ENCODE measurements around the gene SLCO2A1. TPM values are rescaled to one million over a fixed set of nuclear protein-coding genes. Genes with fewer than 3 reads are reported as not detected.

SLCO2A1 gene
- total and polyA plus RNA-seq, 2 experiments from 2014 or later: 0.31 to 1.0 TPM

GRCh38 chr3:134064081-134064480, 34.4 kb upstream of the SLCO2A1 start (continued):
- TF ChIP-seq ZNF462 (CRISPR knock-in tag; IDR thresholded peaks at IDR 0.05) (no peak), EZH2phosphoT487 (IDR thresholded peaks at IDR 0.05; ENCODE audit: unreplicated experiment) (no peak), POLR2AphosphoS5 (IDR thresholded peaks at IDR 0.05; ENCODE audit: low read depth) (no peak), NANOG (IDR thresholded peaks at IDR 0.05; ENCODE audit: borderline replicate concordance) (no peak), ETS1 (IDR thresholded peaks at IDR 0.05) (no peak), CREB1 (CRISPR knock-in tag; IDR thresholded peaks at IDR 0.05; ENCODE audit: low read depth) (no peak)
- TF ChIP-seq, protein P1, sequence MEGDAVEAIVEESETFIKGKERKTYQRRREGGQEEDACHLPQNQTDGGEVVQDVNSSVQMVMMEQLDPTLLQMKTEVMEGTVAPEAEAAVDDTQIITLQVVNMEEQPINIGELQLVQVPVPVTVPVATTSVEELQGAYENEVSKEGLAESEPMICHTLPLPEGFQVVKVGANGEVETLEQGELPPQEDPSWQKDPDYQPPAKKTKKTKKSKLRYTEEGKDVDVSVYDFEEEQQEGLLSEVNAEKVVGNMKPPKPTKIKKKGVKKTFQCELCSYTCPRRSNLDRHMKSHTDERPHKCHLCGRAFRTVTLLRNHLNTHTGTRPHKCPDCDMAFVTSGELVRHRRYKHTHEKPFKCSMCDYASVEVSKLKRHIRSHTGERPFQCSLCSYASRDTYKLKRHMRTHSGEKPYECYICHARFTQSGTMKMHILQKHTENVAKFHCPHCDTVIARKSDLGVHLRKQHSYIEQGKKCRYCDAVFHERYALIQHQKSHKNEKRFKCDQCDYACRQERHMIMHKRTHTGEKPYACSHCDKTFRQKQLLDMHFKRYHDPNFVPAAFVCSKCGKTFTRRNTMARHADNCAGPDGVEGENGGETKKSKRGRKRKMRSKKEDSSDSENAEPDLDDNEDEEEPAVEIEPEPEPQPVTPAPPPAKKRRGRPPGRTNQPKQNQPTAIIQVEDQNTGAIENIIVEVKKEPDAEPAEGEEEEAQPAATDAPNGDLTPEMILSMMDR (conservative IDR thresholded peaks at IDR 0.05; ENCODE audit: low read depth in 2 of 2): no peak

Measured in GM23338 (cell line).